ENCODE measurements around the gene RNASEH2A. TPM values are rescaled to one million over a fixed set of nuclear protein-coding genes. Genes with fewer than 3 reads are reported as not detected.

Gene RNASEH2A
- total RNA-seq, 1 donor from 2014 or later, result 10.8 TPM

DNA sequence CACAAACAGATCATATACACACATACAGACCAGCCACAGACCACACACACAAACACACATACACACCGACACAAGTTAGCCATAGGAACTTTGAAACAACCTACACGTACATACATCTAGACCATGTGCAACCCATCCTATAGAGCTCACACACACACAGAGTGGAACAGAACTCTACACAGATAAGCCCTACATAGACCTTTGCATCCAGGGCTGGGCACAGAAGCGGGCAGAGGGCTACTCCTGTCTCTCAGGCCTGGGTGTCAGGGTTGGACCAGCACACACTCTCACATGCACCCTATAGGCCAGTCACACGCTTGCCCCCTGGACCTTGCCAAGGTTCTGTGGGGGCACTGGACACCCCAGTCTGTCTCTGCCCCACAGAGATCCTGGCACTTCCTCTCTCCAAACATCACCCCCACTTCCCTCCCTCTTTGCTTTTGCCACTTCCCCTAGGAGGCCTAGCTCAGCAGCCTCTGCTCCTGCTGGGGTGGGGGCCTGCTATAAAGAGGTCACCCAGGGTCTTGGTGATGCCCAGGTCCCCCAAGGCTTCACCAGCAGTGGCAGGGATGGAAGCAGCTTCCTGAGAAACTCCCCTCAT lies 20.9 kb upstream of the RNASEH2A start:
- no peak overlapping the region for H3K4me3 ChIP-seq
- H3K9me3 ChIP-seq, result no peaks in the 10 kb centered on the region
- intact Hi-C loops (cut with DNase I), result no loop called here
- no peak for DNase-seq (ENCODE audit: extremely low spot score in 2 of 2)
- H3K36me3 ChIP-seq, result no peaks in the 10 kb centered on the region
- peaks cover 75% of the 10 kb centered on the region for H3K4me1 ChIP-seq
- peak in 1 of 2 donors; percentile 5 for TF ChIP-seq POLR2AphosphoS5 (IDR thresholded peaks at IDR 0.05; ENCODE audit: insufficient read depth in 1 of 2, low read depth in 1 of 2)
- no peak for TF ChIP-seq CTCF (IDR thresholded peaks at IDR 0.05)
- TF ChIP-seq POLR2A (IDR thresholded peaks at IDR 0.05), result no peak
- no peaks in the 10 kb centered on the region for H3K27me3 ChIP-seq
- peak overlapping the region; percentile 97 for H3K27ac ChIP-seq

- peak overlapping the region; percentile 97 for H3K27ac ChIP-seq
- DNase-seq (ENCODE audit: extremely low spot score in 2 of 2), result no peak
- H3K4me1 ChIP-seq, result peaks cover 75% of the 10 kb centered on the region
- no peaks in the 10 kb centered on the region for H3K27me3 ChIP-seq
- H3K36me3 ChIP-seq, result no peaks in the 10 kb centered on the region
- TF ChIP-seq POLR2A (IDR thresholded peaks at IDR 0.05) (no peak), POLR2AphosphoS5 (IDR thresholded peaks at IDR 0.05; ENCODE audit: insufficient read depth in 1 of 2, low read depth in 1 of 2) (peak; percentile 28)
- no peak overlapping the region for H3K4me3 ChIP-seq
- no peaks in the 10 kb centered on the region for H3K9me3 ChIP-seq
- intact Hi-C loops (cut with DNase I), result no loop called here
These were observed 20.1 kb upstream of the RNASEH2A start for GRCh38 chr19:12786141-12786870.

DNA sequence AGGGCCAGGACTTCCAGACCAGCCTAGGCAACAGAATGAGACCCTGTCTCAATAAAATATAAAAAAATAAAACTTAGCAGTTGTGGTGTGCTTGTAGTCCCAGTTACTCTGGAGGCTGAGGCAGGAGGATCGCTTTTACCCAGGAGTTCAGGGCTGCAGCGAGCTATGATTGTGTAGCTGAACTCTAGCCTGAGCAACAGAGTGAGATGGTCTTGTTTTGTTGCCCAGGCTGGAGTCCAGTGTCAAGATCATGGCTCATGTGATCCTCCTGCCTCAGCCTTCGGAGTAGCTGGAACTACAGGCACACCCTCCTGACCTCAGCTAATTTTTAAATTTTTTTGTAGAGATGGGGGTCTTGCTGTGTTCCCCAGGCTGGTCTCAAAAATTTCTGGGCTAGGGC lies 19.4 kb upstream of the RNASEH2A start:
- intact Hi-C loops (cut with DNase I), result no loop called here
- no peaks in the 10 kb centered on the region for H3K9me3 ChIP-seq
- H3K27ac ChIP-seq, result peak overlapping the region; percentile 97
- peaks cover 71% of the 10 kb centered on the region for H3K4me1 ChIP-seq
- no peak overlapping the region for H3K4me3 ChIP-seq
- no peaks in the 10 kb centered on the region for H3K27me3 ChIP-seq
- DNase-seq (ENCODE audit: extremely low spot score in 2 of 2), result no peak
- TF ChIP-seq POLR2A (IDR thresholded peaks at IDR 0.05), result no peak
- TF ChIP-seq POLR2AphosphoS5 (IDR thresholded peaks at IDR 0.05; ENCODE audit: insufficient read depth in 1 of 2, low read depth in 1 of 2), result no peak
- TF ChIP-seq CTCF (IDR thresholded peaks at IDR 0.05), result no peak
- no peaks in the 10 kb centered on the region for H3K36me3 ChIP-seq

GRCh38 chr19:12787458-12787857 lies 18.9 kb upstream of the RNASEH2A start:
- peaks cover 69% of the 10 kb centered on the region for H3K4me1 ChIP-seq
- no peak for DNase-seq (ENCODE audit: extremely low spot score in 2 of 2)
- H3K27me3 ChIP-seq, result no peaks in the 10 kb centered on the region
- TF ChIP-seq POLR2A (IDR thresholded peaks at IDR 0.05) (no peak), POLR2AphosphoS5 (IDR thresholded peaks at IDR 0.05; ENCODE audit: insufficient read depth in 1 of 2, low read depth in 1 of 2) (no peak), CTCF (IDR thresholded peaks at IDR 0.05) (no peak)
- no peaks in the 10 kb centered on the region for H3K9me3 ChIP-seq
- intact Hi-C loops (cut with DNase I), result no loop called here
- peak overlapping the region; percentile 97 for H3K27ac ChIP-seq
- H3K36me3 ChIP-seq, result no peaks in the 10 kb centered on the region
- H3K4me3 ChIP-seq, result no peak overlapping the region

GRCh38 chr19:12788042-12788681 lies 18.2 kb upstream of the RNASEH2A start:
- no peak for DNase-seq (ENCODE audit: extremely low spot score in 2 of 2)
- H3K27ac ChIP-seq, result peak overlapping the region; percentile 97
- intact Hi-C loops (cut with DNase I), result no loop called here
- peak overlapping the region; percentile 85 to 96 for H3K4me3 ChIP-seq
- H3K9me3 ChIP-seq, result no peaks in the 10 kb centered on the region
- TF ChIP-seq CTCF (IDR thresholded peaks at IDR 0.05), result no peak
- no peak for TF ChIP-seq POLR2A (IDR thresholded peaks at IDR 0.05)
- no peak for TF ChIP-seq POLR2AphosphoS5 (IDR thresholded peaks at IDR 0.05; ENCODE audit: insufficient read depth in 1 of 2, low read depth in 1 of 2)
- no peaks in the 10 kb centered on the region for H3K27me3 ChIP-seq
- peaks cover 63% of the 10 kb centered on the region for H3K4me1 ChIP-seq
- H3K36me3 ChIP-seq, result no peaks in the 10 kb centered on the region
